Left hindlimb (tissue), 1 donor: ENCODE data around the gene GRAMD4.

Experiments
- DNase-seq: peaks from one replicate; pipeline ENCODE4 v3.0.0-alpha.2; 2018

The GRAMD4 gene

GRCh38 chr22:46695346-46696228 lies 75.4 kb downstream of the GRAMD4 start:
- no peak for DNase-seq

- no peak for DNase-seq
Observed at GRCh38 chr22:46696229-46696518, 76.0 kb downstream of the GRAMD4 start.

GRCh38 chr22:46696614-46697013 lies 76.4 kb downstream of the GRAMD4 start:
- DNase-seq: no peak

GRCh38 chr22:46697811-46698515 lies 77.8 kb downstream of the GRAMD4 start:
- no peak for DNase-seq

GRCh38 chr22:46699091-46699490 lies 78.9 kb downstream of the GRAMD4 start:
- DNase-seq: no peak

- no peak for DNase-seq
Observed at GRCh38 chr22:46701262-46701661, 81.1 kb downstream of the GRAMD4 start.

- DNase-seq: no peak
Observed at GRCh38 chr22:46703171-46703995, 83.2 kb downstream of the GRAMD4 start.

- no peak for DNase-seq
Observed at GRCh38 chr22:46703996-46704370, 83.8 kb downstream of the GRAMD4 start.

GRCh38 chr22:46706060-46706459 lies 85.9 kb downstream of the GRAMD4 start:
- no peak for DNase-seq

- DNase-seq: no peak
Observed at GRCh38 chr22:46707305-46707704, 87.1 kb downstream of the GRAMD4 start.

GRCh38 chr22:46707827-46708570 lies 87.8 kb downstream of the GRAMD4 start:
- no peak for DNase-seq

- no peak for DNase-seq
Observed at GRCh38 chr22:46708766-46709330, 88.7 kb downstream of the GRAMD4 start.

GRCh38 chr22:46710806-46711205 lies 90.6 kb downstream of the GRAMD4 start:
- no peak for DNase-seq

GRCh38 chr22:46712288-46712687 lies 92.1 kb downstream of the GRAMD4 start:
- no peak for DNase-seq

GRCh38 chr22:46714550-46714949 lies 94.4 kb downstream of the GRAMD4 start:
- no peak for DNase-seq

GRCh38 chr22:46719921-46720320 lies 99.7 kb downstream of the GRAMD4 start:
- no peak for DNase-seq

- DNase-seq: peak; percentile 67
Observed at GRCh38 chr22:46721501-46722085, 101.4 kb downstream of the GRAMD4 start.

- no peak for DNase-seq
Observed at GRCh38 chr22:46723882-46724281, 103.7 kb downstream of the GRAMD4 start.

GRCh38 chr22:46725096-46725495 lies 104.9 kb downstream of the GRAMD4 start:
- DNase-seq: no peak

GRCh38 chr22:46726066-46726985 lies 106.1 kb downstream of the GRAMD4 start:
- no peak for DNase-seq

- no peak for DNase-seq
Observed at GRCh38 chr22:46726986-46727317, 106.8 kb downstream of the GRAMD4 start.
